Measurements from ENCODE around the gene TBATA.
A peak's percentile ranks its signal among the peaks of the same experiment; 100 is the strongest.

TBATA gene
- total RNA-seq = 0 to 0.06 (median 0) reads per million in 9 experiments

- H3K9me3 Mint-ChIP-seq = no peaks in the 10 kb centered on the region
- peaks cover 0 to 9% of the 10 kb centered on the region in 2 donors for H3K27me3 Mint-ChIP-seq
- no peak for DNase-seq
- no peak within 1 kb of the TSS for H3K4me3 Mint-ChIP-seq
- no peaks in the 10 kb centered on the region for H3K36me3 Mint-ChIP-seq (ENCODE audit: insufficient read depth)
- no peak within 1 kb of the TSS for H3K27ac Mint-ChIP-seq
- H3K4me1 Mint-ChIP-seq (ENCODE audit: low read depth in 2 of 2) = peaks cover 13 to 14% of the 10 kb centered on the region in 2 donors
- ATAC-seq (replicated peaks) = peak; percentile 52
Observed at GRCh38 chr10:70785190-70785589, at the start of gene TBATA. Gene TBATA (minus strand): TSS chr10:70785377. CDS start chr10:70783379, 1,998 bp downstream.

GRCh38 chr10:70834441-70835151, 49.4 kb upstream of the TBATA start:
- Mint-ChIP-seq H3K27ac (no peak overlapping the region), H3K27me3 (no peaks in the 10 kb centered on the region), H3K9me3 (peaks cover 0 to 1% of the 10 kb centered on the region in 2 donors), H3K36me3 (ENCODE audit: insufficient read depth) (peaks cover 4% of the 10 kb centered on the region), H3K4me1 (ENCODE audit: low read depth in 2 of 2) (peaks cover 15 to 57% of the 10 kb centered on the region in 2 donors), H3K4me3 (no peak overlapping the region)
- DNase-seq (no peak), ATAC-seq (replicated peaks) (no peak)

GRCh38 chr10:70834021-70834420, 48.8 kb upstream of the TBATA start:
- H3K27ac Mint-ChIP-seq = peak overlapping the region in 1 of 2 donors; percentile 25
- DNase-seq = no peak
- H3K36me3 Mint-ChIP-seq (ENCODE audit: insufficient read depth) = peaks cover 10% of the 10 kb centered on the region
- peaks cover 15 to 53% of the 10 kb centered on the region in 2 donors for H3K4me1 Mint-ChIP-seq (ENCODE audit: low read depth in 2 of 2)
- peaks cover 0 to 1% of the 10 kb centered on the region in 2 donors for H3K9me3 Mint-ChIP-seq
- H3K27me3 Mint-ChIP-seq = no peaks in the 10 kb centered on the region
- H3K4me3 Mint-ChIP-seq = no peak overlapping the region
- no peak for ATAC-seq (replicated peaks)

GRCh38 chr10:70833601-70834000, 48.4 kb upstream of the TBATA start:
- Mint-ChIP-seq H3K4me1 (ENCODE audit: low read depth in 2 of 2) (peaks cover 15 to 49% of the 10 kb centered on the region in 2 donors), H3K9me3 (peaks cover 0 to 1% of the 10 kb centered on the region in 2 donors), H3K27ac (peak overlapping the region in 1 of 2 donors; percentile 25), H3K4me3 (no peak overlapping the region), H3K27me3 (no peaks in the 10 kb centered on the region), H3K36me3 (ENCODE audit: insufficient read depth) (peaks cover 13% of the 10 kb centered on the region)
- DNase-seq (no peak), ATAC-seq (replicated peaks) (no peak)

- Mint-ChIP-seq H3K9me3 (peaks cover 0 to 1% of the 10 kb centered on the region in 2 donors), H3K27ac (no peak overlapping the region), H3K4me3 (no peak overlapping the region), H3K27me3 (no peaks in the 10 kb centered on the region), H3K36me3 (ENCODE audit: insufficient read depth) (peaks cover 13% of the 10 kb centered on the region), H3K4me1 (ENCODE audit: low read depth in 2 of 2) (peaks cover 11 to 43% of the 10 kb centered on the region in 2 donors)
- no peak for ATAC-seq (replicated peaks)
- DNase-seq = no peak
Observed at GRCh38 chr10:70832852-70833528, 47.8 kb upstream of the TBATA start.

GRCh38 chr10:70832221-70832620, 47.0 kb upstream of the TBATA start:
- no peak for ATAC-seq (replicated peaks)
- Mint-ChIP-seq H3K27ac (peak overlapping the region in 1 of 2 donors; percentile 16), H3K9me3 (no peaks in the 10 kb centered on the region), H3K27me3 (no peaks in the 10 kb centered on the region), H3K36me3 (ENCODE audit: insufficient read depth) (peaks cover 13% of the 10 kb centered on the region), H3K4me1 (ENCODE audit: low read depth in 2 of 2) (peaks cover 12 to 46% of the 10 kb centered on the region in 2 donors), H3K4me3 (no peak overlapping the region)
- DNase-seq = no peak

GRCh38 chr10:70830164-70830563, 45.0 kb upstream of the TBATA start:
- no peak overlapping the region for H3K4me3 Mint-ChIP-seq
- DNase-seq (no peak), ATAC-seq (replicated peaks) (no peak)
- H3K4me1 Mint-ChIP-seq (ENCODE audit: low read depth in 2 of 2) = peaks cover 11 to 47% of the 10 kb centered on the region in 2 donors
- H3K27me3 Mint-ChIP-seq = no peaks in the 10 kb centered on the region
- peaks cover 14% of the 10 kb centered on the region for H3K36me3 Mint-ChIP-seq (ENCODE audit: insufficient read depth)
- H3K27ac Mint-ChIP-seq = no peak overlapping the region
- no peaks in the 10 kb centered on the region for H3K9me3 Mint-ChIP-seq

GRCh38 chr10:70829543-70829942, 44.4 kb upstream of the TBATA start:
- no peaks in the 10 kb centered on the region for H3K9me3 Mint-ChIP-seq
- H3K27me3 Mint-ChIP-seq = no peaks in the 10 kb centered on the region
- H3K27ac Mint-ChIP-seq = no peak overlapping the region
- no peak overlapping the region for H3K4me3 Mint-ChIP-seq
- no peak for ATAC-seq (replicated peaks)
- no peak for DNase-seq
- peaks cover 11 to 44% of the 10 kb centered on the region in 2 donors for H3K4me1 Mint-ChIP-seq (ENCODE audit: low read depth in 2 of 2)
- peaks cover 18% of the 10 kb centered on the region for H3K36me3 Mint-ChIP-seq (ENCODE audit: insufficient read depth)

- H3K4me3 Mint-ChIP-seq = no peak overlapping the region
- H3K4me1 Mint-ChIP-seq (ENCODE audit: low read depth in 2 of 2) = peaks cover 11 to 38% of the 10 kb centered on the region in 2 donors
- H3K27me3 Mint-ChIP-seq = no peaks in the 10 kb centered on the region
- H3K27ac Mint-ChIP-seq = no peak overlapping the region
- no peaks in the 10 kb centered on the region for H3K9me3 Mint-ChIP-seq
- H3K36me3 Mint-ChIP-seq (ENCODE audit: insufficient read depth) = peaks cover 18% of the 10 kb centered on the region
- no peak for DNase-seq
- no peak for ATAC-seq (replicated peaks)
Observed at GRCh38 chr10:70828923-70829322, 43.7 kb upstream of the TBATA start.

- peaks cover 4 to 24% of the 10 kb centered on the region in 2 donors for H3K4me1 Mint-ChIP-seq (ENCODE audit: low read depth in 2 of 2)
- H3K4me3 Mint-ChIP-seq = no peak overlapping the region
- H3K27me3 Mint-ChIP-seq = no peaks in the 10 kb centered on the region
- DNase-seq (no peak), ATAC-seq (replicated peaks) (no peak)
- peaks cover 18% of the 10 kb centered on the region for H3K36me3 Mint-ChIP-seq (ENCODE audit: insufficient read depth)
- no peaks in the 10 kb centered on the region for H3K9me3 Mint-ChIP-seq
- peak overlapping the region in 1 of 2 donors; percentile 16 for H3K27ac Mint-ChIP-seq
Observed at GRCh38 chr10:70827086-70827757, 42.0 kb upstream of the TBATA start.

GRCh38 chr10:70822076-70822820, 37.1 kb upstream of the TBATA start:
- Mint-ChIP-seq H3K27ac (no peak overlapping the region), H3K4me1 (ENCODE audit: low read depth in 2 of 2) (peaks cover 16 to 31% of the 10 kb centered on the region in 2 donors)
- ATAC-seq (replicated peaks) = no peak

GRCh38 chr10:70820976-70821750, 36.0 kb upstream of the TBATA start:
- H3K4me3 Mint-ChIP-seq = no peak overlapping the region
- peaks cover 20 to 35% of the 10 kb centered on the region in 2 donors for H3K4me1 Mint-ChIP-seq (ENCODE audit: low read depth in 2 of 2)
- H3K27me3 Mint-ChIP-seq = no peaks in the 10 kb centered on the region
- no peak overlapping the region for H3K27ac Mint-ChIP-seq
- H3K36me3 Mint-ChIP-seq (ENCODE audit: insufficient read depth) = peaks cover 21% of the 10 kb centered on the region
- peak; percentile 51 for ATAC-seq (replicated peaks)
- no peak for DNase-seq
- no peaks in the 10 kb centered on the region for H3K9me3 Mint-ChIP-seq

More at GRCh38 chr10:70822076-70822820, 37.1 kb upstream of the TBATA start:
- no peaks in the 10 kb centered on the region for H3K9me3 Mint-ChIP-seq
- H3K4me3 Mint-ChIP-seq = no peak overlapping the region
- DNase-seq = no peak
- peaks cover 21% of the 10 kb centered on the region for H3K36me3 Mint-ChIP-seq (ENCODE audit: insufficient read depth)
- no peaks in the 10 kb centered on the region for H3K27me3 Mint-ChIP-seq
